Activated CD4-positive, alpha-beta T cell treated with anti-CD3 and anti-CD28 coated beads for 48 hours (primary cell): ENCODE data around the gene CARD19.

Experiments
- DNase-seq: peaks from one replicate; pipeline ENCODE4 v3.0.0-alpha.2; 2020

Gene CARD19

GRCh38 chr9:93064392-93065134 lies 31.5 kb upstream of the CARD19 start:
- DNase-seq = peak; percentile 94

DNA sequence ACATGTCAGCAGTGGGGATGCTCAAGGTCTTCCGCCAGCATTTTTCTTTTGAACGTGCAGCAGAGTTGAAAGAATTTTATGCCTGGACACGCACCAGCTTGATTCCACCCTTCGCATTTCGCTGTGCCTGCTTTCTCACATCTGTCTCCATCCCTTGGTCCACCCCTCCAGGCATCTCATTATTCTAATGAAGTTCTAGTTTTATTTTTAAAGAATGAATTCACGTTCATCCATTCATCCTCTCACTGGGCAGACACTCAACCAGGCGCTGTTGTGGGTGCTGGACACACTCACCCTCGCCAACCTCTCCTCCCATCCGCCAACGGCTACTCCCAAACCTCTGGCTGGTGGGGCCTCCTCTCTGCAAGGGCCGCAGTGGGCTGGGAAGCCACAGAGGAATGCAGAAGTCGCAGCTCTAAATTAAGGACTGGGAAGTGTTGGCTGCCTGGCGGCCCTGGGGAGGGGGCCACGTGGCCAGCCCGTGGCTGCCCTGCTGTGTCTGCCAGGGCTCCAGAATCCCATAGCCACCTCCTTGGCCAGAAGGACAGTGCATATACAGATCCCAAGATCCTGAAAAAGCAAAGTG lies 30.8 kb upstream of the CARD19 start:
- no peak for DNase-seq

- DNase-seq = no peak
Observed at GRCh38 chr9:93066978-93067603, 28.9 kb upstream of the CARD19 start.

DNA sequence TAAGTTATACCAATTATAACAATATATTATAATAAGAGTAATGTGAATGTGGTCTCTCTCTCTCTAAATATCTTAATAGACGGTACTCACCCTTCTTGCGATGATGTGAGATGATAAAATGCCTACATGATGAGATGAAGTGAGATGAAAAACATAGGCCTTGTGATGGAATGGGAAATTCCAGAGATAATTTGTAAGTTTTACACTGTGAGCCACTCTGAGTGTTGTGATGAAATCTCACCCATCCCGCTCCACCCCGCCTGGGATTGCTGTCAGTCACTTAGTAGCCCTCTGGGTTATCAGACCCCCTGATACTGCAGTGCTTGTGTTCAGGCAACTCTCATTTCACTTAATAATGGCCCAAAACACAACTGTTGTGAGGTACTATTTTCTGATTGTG lies 27.1 kb upstream of the CARD19 start:
- no peak for DNase-seq

DNA sequence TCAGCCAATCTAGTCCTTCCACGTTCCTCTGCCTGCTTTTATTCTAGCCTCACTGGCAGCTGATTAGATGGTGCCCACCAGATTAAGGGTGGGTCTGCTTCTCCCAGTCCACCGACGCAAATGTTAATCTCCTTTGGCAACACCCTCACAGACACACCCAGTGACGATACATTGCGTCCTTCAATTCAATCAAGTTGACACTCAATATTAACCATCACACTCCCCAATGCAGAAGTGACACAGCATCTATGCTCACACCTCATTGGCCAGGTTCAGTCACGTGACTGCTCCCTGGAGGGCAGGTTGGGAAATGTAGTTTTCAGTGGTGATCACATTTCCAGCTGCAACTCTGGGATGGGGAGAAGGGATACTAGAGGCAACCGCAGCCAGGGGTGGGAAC lies 24.6 kb upstream of the CARD19 start:
- peak; percentile 58 for DNase-seq

GRCh38 chr9:93072383-93072795 lies 23.6 kb upstream of the CARD19 start:
- DNase-seq = no peak

GRCh38 chr9:93076101-93076791 lies 19.8 kb upstream of the CARD19 start:
- no peak for DNase-seq

DNA sequence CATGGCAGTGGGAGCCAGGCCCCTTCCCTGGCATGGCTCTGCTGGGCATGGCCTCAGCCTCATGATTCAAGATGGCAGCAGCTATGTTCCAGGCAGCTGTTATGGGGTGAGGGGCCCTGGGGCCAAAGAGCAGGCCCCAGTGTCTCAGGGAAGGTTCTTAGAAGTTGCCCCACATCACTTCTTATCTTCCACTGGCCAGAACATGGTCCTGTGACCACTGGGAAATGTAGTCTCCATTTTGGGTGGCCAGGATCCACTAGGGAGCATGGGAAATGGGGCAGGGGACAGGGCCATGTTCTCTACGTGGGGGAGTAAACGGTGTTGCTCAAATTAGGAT lies 19.3 kb upstream of the CARD19 start:
- DNase-seq = no peak

- no peak for DNase-seq
Observed at GRCh38 chr9:93077367-93077766, 18.6 kb upstream of the CARD19 start.

GRCh38 chr9:93077811-93078210 lies 18.2 kb upstream of the CARD19 start:
- DNase-seq = no peak

DNA sequence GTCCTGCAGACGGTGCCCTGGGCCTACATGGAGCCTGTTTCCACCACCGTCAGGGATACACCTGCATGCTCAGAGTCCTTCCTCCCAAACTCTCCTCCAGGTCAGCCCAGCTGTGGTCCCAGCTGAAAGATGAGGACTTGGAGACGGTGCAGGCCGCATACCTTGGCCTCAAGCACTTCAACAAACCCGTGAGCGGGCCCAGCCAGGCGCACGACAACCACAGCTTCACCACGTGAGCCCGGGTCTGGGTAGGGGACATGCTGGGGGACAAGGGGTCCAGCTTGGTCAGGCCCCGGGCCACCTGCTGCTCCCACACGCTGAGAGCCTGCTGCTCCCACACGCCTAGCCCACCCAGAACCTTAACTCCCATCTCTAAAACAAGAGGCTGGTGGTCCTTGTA lies 16.6 kb upstream of the CARD19 start:
- no peak for DNase-seq

DNA sequence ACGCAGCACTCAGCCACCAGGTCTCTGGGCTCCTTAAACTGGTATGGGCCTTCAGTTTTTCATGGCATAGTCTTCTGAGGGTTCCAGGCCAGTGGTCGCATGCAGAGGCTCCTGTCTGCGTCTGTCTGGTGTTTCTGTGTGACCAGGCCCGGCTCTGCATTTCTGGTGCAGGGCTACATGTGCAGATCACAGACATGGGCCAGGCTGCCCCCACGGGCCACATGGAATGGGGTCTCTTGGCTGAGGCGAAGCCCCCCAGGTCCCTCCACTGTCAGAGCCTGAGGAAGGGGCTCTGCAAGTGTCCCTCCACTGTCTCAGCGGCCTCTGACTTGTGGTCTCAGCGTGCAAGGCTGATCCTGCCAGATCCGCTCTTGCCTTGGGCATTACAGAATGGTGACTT lies 15.6 kb upstream of the CARD19 start:
- peak; percentile 1 for DNase-seq

DNA sequence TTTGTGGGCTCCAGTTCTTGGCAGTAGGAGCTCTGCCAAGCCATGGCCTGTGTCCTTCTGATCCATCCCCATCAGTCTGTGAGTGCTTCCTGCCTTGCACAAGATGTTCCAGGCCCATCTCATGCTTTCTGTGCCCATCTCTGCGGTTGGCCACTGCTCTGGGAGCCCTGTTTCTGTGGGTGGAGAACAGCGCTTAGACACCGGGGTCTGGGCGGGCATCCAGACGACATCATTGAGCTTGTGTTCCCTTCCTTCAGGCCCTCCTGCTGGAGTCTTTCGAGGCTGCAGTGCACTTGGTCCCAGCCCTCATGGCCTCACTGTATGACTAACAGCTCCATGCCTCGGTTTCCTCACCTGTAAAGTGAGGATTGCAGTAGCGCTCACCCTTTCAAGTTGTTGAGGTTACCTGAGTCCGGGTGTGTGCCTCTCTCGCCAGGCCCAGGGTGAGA lies 14.9 kb upstream of the CARD19 start:
- no peak for DNase-seq

DNA sequence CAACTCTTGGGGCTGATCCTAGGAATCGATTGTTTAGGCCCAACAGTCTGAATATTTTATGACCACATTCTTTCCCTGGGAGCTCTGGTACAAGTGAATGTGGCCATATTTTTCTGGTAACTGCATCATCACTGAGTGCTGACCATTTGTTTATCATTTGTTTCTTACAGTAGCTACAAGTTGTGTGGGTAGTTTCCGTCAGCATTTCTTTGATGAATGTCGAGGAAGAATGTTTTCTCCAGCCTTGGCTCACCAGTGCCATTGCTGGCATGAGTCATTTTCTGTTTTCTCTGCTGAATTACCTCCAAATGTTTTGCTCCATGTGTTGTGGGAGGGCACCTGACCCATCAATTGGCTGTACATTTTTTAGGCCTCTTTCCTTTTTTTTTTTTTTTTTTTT lies 14.1 kb upstream of the CARD19 start:
- no peak for DNase-seq

DNA sequence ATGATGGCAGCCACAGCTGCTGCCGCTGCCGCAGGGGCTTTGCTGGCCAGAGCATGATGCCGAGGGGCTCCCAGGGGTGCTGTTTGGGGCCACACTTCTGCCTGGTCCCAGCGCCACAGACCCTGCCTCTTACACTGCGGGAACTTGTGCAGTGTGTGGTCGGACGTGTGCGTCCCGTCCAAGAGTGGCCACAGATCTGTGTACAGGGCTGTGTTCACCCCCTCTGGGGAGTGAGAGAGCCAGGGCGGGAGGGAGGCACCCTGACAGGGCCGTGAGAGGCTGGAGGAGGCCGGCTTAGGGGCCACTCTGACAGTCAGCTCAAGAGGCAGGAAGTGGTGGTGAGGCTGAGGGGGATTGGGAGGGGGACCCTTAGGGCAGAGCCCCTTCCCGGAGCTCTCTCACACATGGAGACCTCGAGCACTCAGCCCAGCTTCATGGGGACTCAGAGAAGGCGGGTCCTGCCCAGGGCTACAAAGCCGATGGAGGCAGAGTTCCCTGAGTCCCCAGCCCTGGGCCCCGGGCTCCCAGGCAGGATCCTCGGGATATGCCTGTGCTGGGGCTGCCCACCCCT lies 13.1 kb upstream of the CARD19 start:
- DNase-seq = no peak

- DNase-seq = peak; percentile 69
Observed at GRCh38 chr9:93083592-93084470, 12.2 kb upstream of the CARD19 start.

DNA sequence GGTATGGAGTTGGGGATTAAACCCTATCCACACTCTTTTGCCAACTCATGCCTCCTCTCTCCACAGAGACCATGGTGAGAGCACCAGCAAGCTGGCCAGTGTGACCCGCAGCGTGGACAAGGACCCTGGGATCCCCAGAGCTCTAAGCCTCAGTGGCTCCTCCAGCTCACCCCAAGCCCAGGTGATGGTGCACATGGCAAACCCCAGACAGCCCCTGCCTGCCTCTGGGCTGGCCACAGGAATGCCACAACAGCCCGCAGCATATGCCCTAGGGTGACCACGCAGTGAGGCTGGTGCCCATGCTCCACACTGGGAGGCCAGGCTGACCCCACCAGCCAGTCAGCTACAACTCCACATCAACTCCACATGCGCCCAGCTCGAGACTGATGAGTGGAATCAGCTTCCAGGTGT lies 11.5 kb upstream of the CARD19 start:
- no peak for DNase-seq

DNA sequence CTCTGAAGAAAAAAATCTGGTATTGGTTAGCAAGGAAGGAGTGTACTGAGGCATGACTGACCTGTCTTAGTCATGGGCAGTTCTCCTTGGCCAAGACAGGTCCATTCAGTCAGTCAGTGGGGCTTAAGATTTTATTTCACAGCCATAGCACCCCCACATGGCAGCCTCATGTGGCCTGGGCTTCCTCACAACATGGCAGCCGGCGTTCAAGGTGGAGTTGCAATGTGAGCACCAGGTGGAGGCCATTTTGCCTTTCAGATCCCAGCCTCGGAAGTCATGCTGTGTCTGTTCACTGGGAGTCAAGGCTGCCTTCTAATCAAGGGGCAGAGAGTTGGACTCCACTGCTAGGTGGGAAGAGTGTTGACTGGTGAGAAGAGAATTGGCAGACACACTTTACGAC lies 10.3 kb upstream of the CARD19 start:
- peak; percentile 0 for DNase-seq

DNA sequence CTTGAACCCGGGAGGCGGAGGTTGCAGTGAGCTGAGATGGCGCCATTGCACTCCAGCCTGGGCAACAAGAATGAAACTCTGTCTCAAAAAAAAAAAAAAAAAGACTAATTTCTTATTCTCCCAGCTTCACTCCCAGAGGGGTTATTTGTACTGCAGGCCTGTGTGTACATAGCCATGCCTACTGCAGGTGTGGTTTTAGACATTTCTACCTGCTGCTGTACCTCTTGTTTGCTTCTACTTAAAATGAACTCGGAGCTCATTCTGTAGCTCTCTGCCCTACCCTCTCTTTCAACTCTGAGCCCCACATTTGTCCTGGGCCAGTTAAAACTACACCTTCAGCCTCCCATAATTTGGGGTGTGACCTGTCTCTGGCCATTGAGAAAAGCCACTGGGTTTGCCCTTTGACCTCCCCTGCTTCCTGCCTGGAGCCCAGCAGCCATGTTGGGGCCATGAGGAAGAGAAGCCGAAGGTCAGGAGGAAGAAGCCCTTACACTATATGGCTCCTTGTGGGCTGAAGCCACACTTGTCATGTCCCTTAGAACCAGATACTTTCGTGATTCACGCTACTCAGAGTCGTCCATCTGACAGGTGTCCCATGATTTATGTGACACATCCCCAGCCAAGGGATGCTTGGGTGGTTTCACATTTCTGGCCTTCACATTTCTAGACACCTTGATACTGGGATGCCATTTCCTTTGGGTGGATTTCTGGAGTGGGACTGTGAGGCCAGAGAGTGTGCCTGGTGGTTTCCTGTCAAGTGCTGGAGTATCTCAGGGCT lies 9.4 kb upstream of the CARD19 start:
- peak; percentile 0 for DNase-seq

GRCh38 chr9:93087971-93088655 lies 7.9 kb upstream of the CARD19 start:
- DNase-seq = peak; percentile 2

DNA sequence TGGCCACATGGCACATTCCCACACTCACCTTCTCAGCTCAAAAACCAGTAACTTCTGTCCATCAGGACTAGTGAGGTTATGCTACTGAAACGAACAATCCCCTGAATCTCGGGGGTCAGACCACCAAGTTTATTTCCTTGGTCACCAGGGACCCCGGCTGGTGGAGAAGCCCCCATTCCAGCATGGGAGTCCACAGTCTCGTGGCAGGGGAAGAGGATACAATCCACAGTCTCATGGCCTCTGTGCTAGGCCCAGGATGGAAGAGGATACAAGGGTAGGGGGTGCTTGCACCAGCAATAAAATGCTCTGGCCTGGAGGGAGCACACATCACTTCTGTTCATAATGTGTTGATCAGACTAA lies 7.4 kb upstream of the CARD19 start:
- DNase-seq = peak; percentile 10
